ENCODE measurements around the gene GNPTAB. TPM values are rescaled to one million over a fixed set of nuclear protein-coding genes. Genes with fewer than 3 reads are reported as not detected.

Gene GNPTAB
- total and polyA plus RNA-seq, 2 of the 13 experiments (the other 11 are each of a cell fraction or from before 2014, with no cell fraction given): 13.6 to 19.4 TPM

DNA sequence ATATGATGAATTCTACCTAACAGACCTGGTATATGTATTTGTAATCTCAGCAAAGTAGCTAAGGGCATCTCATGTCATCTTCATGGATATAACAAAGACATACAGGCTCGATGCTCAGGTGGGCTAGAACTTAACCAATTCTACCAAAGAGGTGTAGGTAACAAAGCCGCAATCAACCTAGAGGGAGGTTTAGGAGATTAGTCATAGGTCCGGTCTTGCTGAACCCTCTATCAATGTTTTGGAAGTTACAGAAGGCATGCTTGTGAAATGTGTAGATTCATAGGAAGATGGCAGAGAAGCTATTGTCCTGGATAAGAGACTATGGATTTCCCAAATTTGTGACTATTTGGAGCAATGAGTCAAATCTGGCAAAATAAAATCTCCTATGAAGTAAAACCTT, 48.9 kb downstream of the GNPTAB start:
- Histone ChIP-seq H3K79me2 (ENCODE audit: insufficient read depth, low read length) (no peaks in the 10 kb centered on the region), H3K4me1 (ENCODE audit: insufficient read depth, low read length) (peaks cover 14% of the 10 kb centered on the region; the same call in 1 of the 2 replicates), H3K4me3 (replicated peaks in 1 of 3; ENCODE audit: insufficient read depth in 1 of 3, low read depth in 2 of 3, low read length in 3 of 3) (no peak overlapping the region), H2AFZ (ENCODE audit: low read length) (no peak overlapping the region), H3K27ac (ENCODE audit: extremely low read length, insufficient read depth, low read length) (no peak overlapping the region), H3K9me3 (ENCODE audit: low read length) (no peaks in the 10 kb centered on the region), H4K20me1 (ENCODE audit: insufficient read depth, low read length) (no peaks in the 10 kb centered on the region), H3K9ac (ENCODE audit: insufficient read depth, low read depth, low read length) (no peak overlapping the region), H3K4me2 (ENCODE audit: low read depth, low read length) (no peak overlapping the region), H3K27me3 (ENCODE audit: control insufficient read depth in 1 of 2, insufficient read depth in 2 of 2, low read length in 2 of 2) (no peaks in the 10 kb centered on the region), H3K36me3 (replicated peaks in 1 of 2; ENCODE audit: control insufficient read depth in 1 of 2, insufficient read depth in 2 of 2, low read length in 2 of 2) (peaks cover 0 to 1% of the 10 kb centered on the region in 2 experiments; a peak in 2 of 5 replicates)
- in situ Hi-C loops (cut with HindIII; ENCODE audit: extremely low pct_ligation_motif_present, low pct_unique_long_range_greater_than_20kb) (no loop called here), intact Hi-C loops (cut with micrococcal nuclease; ENCODE audit: unreplicated experiment) (no loop called here)
- BruUV-seq (replicated peaks): no TSS peak
- FAIRE-seq: no peak
- no peak for DNase-seq (ENCODE audit: low spot score)
- CTCF ChIA-PET (ENCODE audit: low intra/inter-chr PET ratio, low total read pairs): no interaction called here
- WGBS (ENCODE audit: low lambda C conversion rate): 88% methylated on average over 3 of the region's 3 CpGs
- ATAC-seq: no peak
- POLR2A ChIA-PET: no interaction called here
- TF ChIP-seq, protein P1, sequence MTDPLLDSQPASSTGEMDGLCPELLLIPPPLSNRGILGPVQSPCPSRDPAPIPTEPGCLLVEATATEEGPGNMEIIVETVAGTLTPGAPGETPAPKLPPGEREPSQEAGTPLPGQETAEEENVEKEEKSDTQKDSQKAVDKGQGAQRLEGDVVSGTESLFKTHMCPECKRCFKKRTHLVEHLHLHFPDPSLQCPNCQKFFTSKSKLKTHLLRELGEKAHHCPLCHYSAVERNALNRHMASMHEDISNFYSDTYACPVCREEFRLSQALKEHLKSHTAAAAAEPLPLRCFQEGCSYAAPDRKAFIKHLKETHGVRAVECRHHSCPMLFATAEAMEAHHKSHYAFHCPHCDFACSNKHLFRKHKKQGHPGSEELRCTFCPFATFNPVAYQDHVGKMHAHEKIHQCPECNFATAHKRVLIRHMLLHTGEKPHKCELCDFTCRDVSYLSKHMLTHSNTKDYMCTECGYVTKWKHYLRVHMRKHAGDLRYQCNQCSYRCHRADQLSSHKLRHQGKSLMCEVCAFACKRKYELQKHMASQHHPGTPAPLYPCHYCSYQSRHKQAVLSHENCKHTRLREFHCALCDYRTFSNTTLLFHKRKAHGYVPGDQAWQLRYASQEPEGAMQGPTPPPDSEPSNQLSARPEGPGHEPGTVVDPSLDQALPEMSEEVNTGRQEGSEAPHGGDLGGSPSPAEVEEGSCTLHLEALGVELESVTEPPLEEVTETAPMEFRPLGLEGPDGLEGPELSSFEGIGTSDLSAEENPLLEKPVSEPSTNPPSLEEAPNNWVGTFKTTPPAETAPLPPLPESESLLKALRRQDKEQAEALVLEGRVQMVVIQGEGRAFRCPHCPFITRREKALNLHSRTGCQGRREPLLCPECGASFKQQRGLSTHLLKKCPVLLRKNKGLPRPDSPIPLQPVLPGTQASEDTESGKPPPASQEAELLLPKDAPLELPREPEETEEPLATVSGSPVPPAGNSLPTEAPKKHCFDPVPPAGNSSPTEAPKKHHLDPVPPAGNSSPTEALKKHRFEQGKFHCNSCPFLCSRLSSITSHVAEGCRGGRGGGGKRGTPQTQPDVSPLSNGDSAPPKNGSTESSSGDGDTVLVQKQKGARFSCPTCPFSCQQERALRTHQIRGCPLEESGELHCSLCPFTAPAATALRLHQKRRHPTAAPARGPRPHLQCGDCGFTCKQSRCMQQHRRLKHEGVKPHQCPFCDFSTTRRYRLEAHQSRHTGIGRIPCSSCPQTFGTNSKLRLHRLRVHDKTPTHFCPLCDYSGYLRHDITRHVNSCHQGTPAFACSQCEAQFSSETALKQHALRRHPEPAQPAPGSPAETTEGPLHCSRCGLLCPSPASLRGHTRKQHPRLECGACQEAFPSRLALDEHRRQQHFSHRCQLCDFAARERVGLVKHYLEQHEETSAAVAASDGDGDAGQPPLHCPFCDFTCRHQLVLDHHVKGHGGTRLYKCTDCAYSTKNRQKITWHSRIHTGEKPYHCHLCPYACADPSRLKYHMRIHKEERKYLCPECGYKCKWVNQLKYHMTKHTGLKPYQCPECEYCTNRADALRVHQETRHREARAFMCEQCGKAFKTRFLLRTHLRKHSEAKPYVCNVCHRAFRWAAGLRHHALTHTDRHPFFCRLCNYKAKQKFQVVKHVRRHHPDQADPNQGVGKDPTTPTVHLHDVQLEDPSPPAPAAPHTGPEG (CRISPR knock-in tag; IDR thresholded peaks at IDR 0.05): no peak
- TF ChIP-seq MAFF (IDR thresholded peaks at IDR 0.05; ENCODE audit: low read depth, low read length): no peak
- no peak for TF ChIP-seq MTERF4 (CRISPR knock-in tag; IDR thresholded peaks at IDR 0.05)
- TF ChIP-seq KDM3A (CRISPR knock-in tag; IDR thresholded peaks at IDR 0.05; ENCODE audit: low read depth): no peak
- TF ChIP-seq NFAT5 (CRISPR knock-in tag; IDR thresholded peaks at IDR 0.05): no peak
- no peak for TF ChIP-seq FLYWCH1 (CRISPR knock-in tag; IDR thresholded peaks at IDR 0.05)
- no peak for TF ChIP-seq ZNF121 (CRISPR knock-in tag; IDR thresholded peaks at IDR 0.05)
- no peak for TF ChIP-seq NFRKB (IDR thresholded peaks at IDR 0.05)
- TF ChIP-seq ZNF337 (CRISPR knock-in tag; IDR thresholded peaks at IDR 0.05; ENCODE audit: borderline replicate concordance, low read depth): no peak
- TF ChIP-seq BCLAF1 (IDR thresholded peaks at IDR 0.05): no peak
